ENCODE data around the gene AGBL4. TPM values are rescaled to one million over a fixed set of nuclear protein-coding genes. Genes with fewer than 3 reads are reported as not detected.

The AGBL4 gene
- total and polyA plus RNA-seq, 10 donors: 0.05 to 1.8 (median 0.32) TPM; not detected in 1

DNA sequence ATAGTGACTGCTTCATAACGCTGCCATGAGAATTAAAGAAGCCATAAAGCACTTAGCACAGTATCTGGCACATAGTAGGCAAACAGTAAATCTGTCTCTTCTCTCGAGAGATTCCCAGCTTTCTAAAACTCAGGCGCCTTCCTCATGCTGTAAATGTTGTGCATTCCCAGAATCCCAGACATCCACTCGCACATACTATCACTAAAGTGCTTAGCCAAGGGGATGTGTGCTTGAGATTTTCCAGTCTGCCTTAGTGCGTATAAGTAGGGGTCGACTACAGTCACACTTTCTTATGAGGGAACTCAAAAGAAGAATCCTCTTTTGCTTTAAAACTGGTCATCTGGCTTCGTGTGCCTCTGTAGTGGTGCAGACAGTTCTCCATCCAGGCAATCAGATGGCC, 1453.2 kb downstream of the AGBL4 start:
- WGBS, 5 donors: 74 to 86% (median 76%) methylated on average over 7 of the region's 7 CpGs
- H3K4me1 ChIP-seq: peaks cover 0 to 3% (median 0%) of the 10 kb centered on the region in 6 donors
- no peaks in the 10 kb centered on the region for H3K9me3 ChIP-seq
- DNase-seq: no peak
- no peak overlapping the region for H3K27ac ChIP-seq
- H3K36me3 ChIP-seq: no peaks in the 10 kb centered on the region
- intact Hi-C loops (cut with DNase I; ENCODE audit: low total_unique reads): no loop called here
- no peak overlapping the region for H3K4me3 ChIP-seq
- H3K27me3 ChIP-seq (replicated peaks in 1 of 7): no peaks in the 10 kb centered on the region
- TF ChIP-seq POLR2A (IDR thresholded peaks at IDR 0.05) (no peak), POLR2AphosphoS5 (IDR thresholded peaks at IDR 0.05) (no peak)
- TF ChIP-seq, protein P1, sequence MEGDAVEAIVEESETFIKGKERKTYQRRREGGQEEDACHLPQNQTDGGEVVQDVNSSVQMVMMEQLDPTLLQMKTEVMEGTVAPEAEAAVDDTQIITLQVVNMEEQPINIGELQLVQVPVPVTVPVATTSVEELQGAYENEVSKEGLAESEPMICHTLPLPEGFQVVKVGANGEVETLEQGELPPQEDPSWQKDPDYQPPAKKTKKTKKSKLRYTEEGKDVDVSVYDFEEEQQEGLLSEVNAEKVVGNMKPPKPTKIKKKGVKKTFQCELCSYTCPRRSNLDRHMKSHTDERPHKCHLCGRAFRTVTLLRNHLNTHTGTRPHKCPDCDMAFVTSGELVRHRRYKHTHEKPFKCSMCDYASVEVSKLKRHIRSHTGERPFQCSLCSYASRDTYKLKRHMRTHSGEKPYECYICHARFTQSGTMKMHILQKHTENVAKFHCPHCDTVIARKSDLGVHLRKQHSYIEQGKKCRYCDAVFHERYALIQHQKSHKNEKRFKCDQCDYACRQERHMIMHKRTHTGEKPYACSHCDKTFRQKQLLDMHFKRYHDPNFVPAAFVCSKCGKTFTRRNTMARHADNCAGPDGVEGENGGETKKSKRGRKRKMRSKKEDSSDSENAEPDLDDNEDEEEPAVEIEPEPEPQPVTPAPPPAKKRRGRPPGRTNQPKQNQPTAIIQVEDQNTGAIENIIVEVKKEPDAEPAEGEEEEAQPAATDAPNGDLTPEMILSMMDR (IDR thresholded peaks at IDR 0.05 in 8 of 11, conservative IDR thresholded peaks at IDR 0.05 in 3 of 11): no peak

DNA sequence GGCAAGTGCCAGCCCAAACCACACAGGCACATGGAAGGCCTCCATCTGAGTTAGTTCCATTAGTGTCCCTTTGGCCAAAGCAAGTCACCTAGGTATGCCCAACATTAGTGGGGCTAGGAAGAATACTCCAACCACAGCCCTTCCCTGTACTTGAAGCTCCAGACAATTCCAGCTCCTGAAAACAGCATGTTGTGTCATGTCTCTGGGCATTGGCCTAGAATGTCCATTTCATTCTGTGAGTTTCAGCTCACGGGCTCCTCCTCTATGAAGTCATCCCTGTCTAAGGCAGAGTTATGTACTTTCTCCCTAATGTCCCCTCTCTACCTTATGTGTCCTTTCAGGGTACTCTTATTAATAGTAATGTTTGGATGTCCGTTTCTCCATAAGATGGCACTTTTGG, 1455.3 kb downstream of the AGBL4 start:
- intact Hi-C loops (cut with DNase I; ENCODE audit: low total_unique reads): no loop called here
- Histone ChIP-seq H3K36me3 (no peaks in the 10 kb centered on the region), H3K27ac (no peak overlapping the region), H3K27me3 (replicated peaks in 1 of 7) (no peaks in the 10 kb centered on the region), H3K9me3 (no peaks in the 10 kb centered on the region), H3K4me1 (peaks cover 0 to 3% (median 0%) of the 10 kb centered on the region in 6 donors), H3K4me3 (no peak overlapping the region)
- TF ChIP-seq POLR2AphosphoS5 (IDR thresholded peaks at IDR 0.05) (no peak), POLR2A (IDR thresholded peaks at IDR 0.05) (no peak)
- TF ChIP-seq, protein P1 (IDR thresholded peaks at IDR 0.05 in 8 of 11, conservative IDR thresholded peaks at IDR 0.05 in 3 of 11): no peak
- no peak for DNase-seq
- WGBS, 5 donors: 71 to 87% (median 84%) methylated on average over 2 of the region's 2 CpGs

DNA sequence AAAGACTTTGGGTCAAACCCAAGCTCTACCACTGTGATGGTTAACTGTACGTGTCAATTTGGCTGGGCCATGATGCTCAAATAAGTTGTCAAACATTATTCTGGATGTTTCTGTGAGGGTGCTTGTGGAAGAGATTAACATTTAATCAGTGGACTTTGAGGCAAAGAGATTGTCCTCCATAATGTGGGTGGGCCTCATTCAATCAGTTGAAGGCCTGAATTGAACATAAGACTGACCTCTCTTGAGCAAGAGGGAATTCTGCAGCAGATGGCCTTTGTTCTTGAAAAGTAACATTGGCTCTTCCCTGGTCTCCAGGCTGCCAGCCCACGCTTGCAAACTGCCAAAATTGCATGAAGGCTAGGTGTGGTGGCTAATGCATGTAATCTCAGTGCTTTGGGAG, 1457.3 kb downstream of the AGBL4 start:
- DNase-seq: no peak
- Histone ChIP-seq H3K27me3 (replicated peaks in 1 of 7) (no peaks in the 10 kb centered on the region), H3K36me3 (no peaks in the 10 kb centered on the region), H3K4me1 (no peaks in the 10 kb centered on the region), H3K4me3 (no peak overlapping the region), H3K9me3 (no peaks in the 10 kb centered on the region), H3K27ac (no peak overlapping the region)
- intact Hi-C loops (cut with DNase I; ENCODE audit: low total_unique reads): no loop called here
- WGBS, 5 donors: 67 to 89% (median 86%) methylated on average over 2 of the region's 2 CpGs
- TF ChIP-seq POLR2AphosphoS5 (IDR thresholded peaks at IDR 0.05) (no peak), POLR2A (IDR thresholded peaks at IDR 0.05) (no peak)
- TF ChIP-seq, protein P1 (IDR thresholded peaks at IDR 0.05 in 8 of 11, conservative IDR thresholded peaks at IDR 0.05 in 3 of 11): no peak

DNA sequence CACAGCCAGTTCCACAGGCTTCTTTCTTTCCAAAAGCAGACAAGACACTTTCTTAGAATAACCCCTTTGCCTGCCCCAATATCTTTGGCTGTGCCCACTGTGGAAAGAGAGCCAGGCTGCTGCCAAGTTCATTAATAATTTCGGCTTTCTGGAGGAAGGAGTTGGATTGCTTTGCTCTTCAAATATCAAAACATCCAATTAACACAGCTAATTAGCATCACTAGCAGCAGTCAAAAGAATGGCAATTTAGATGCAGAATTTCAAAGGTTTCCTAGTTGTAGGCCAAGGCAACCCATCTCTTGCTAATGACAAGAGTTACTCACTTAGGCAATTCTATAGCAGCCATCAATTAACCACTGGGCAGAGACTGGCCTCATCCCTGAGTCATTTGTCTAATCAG, 1460.7 kb downstream of the AGBL4 start:
- Histone ChIP-seq H3K4me1 (no peaks in the 10 kb centered on the region), H3K27ac (no peak overlapping the region), H3K9me3 (no peaks in the 10 kb centered on the region), H3K27me3 (replicated peaks in 1 of 7) (no peaks in the 10 kb centered on the region), H3K4me3 (no peak overlapping the region), H3K36me3 (no peaks in the 10 kb centered on the region)
- no peak for DNase-seq
- 70 to 91% (median 83%) methylated on average over 1 of the region's 1 CpG for WGBS, 5 donors
- intact Hi-C loops (cut with DNase I; ENCODE audit: low total_unique reads): no loop called here
- TF ChIP-seq POLR2A (IDR thresholded peaks at IDR 0.05) (no peak), POLR2AphosphoS5 (IDR thresholded peaks at IDR 0.05) (no peak)
- TF ChIP-seq, protein P1 (IDR thresholded peaks at IDR 0.05 in 8 of 11, conservative IDR thresholded peaks at IDR 0.05 in 3 of 11): no peak
